K562 (cell line): ENCODE data around the gene BEND6. TPM values are rescaled to one million over a fixed set of nuclear protein-coding genes. Genes with fewer than 3 reads are reported as not detected.

Source experiments
- ATAC-seq: fragments of 200-7000 bp; cut with Tn5 transposase; 3 replicates; pipeline ENCODE4 v1.9.1; 2020; ENCODE audit warnings: moderate library complexity
- BruUV-seq: library from RNA; stranded (reverse); fragments of 400-500 nt; replicated peaks from 2 replicates; lab custom pipeline; 2021; lab: Mats Ljungman, UMichigan
- CTCF ChIA-PET: fragments of 300-600 bp; formaldehyde crosslinking; extraction: SDS; loops from one replicate; lab custom pipeline; 2021; ENCODE audit warnings: low intra/inter-chr PET ratio; lab: Yijun Ruan, JAX
- POLR2A ChIA-PET: fragments of 300-600, 350-650 bp; sonication (Branson Sonifier 250); formaldehyde crosslinking; extraction: SDS; loops from one replicate; lab custom pipeline; 2021; ENCODE audit warnings: antibody characterized with exemption, inconsistent platforms; lab: Yijun Ruan, JAX
- DNase-seq, 4 experiments: peaks; one replicate each; pipeline versions ENCODE4 v3.0.0 to v3.0.0-alpha.2; 2011 to 2018; ENCODE audit warnings: low spot score in 3 of 4, mixed read lengths in 3 of 4; ENCODE audit errors: extremely low read depth in 1 of 4
- FAIRE-seq: peaks from 2 replicates; lab custom pipeline; 2011; peaks lifted over from hg19 to GRCh38; lab: Jason Lieb, UNC
- H2AFZ ChIP-seq: 2 replicates; pipeline ENCODE4 v1.6.0; 2011; ENCODE audit warnings: low read depth, low read length, control low read depth, inconsistent platforms
- H3K27ac ChIP-seq: fragments of 200-600 bp; 3 replicates; pipeline ENCODE4 v1.8.0; 2011; ENCODE audit warnings: low read depth, mild to moderate bottlenecking, control low read depth, inconsistent platforms, low read length, moderate library complexity, mixed read lengths; ENCODE audit errors: extremely low read depth
- H3K27me3 ChIP-seq, 2 experiments: fragments of 300-600 bp in 1 of 2; 2 replicates in 1 of 2; 3 replicates in 1 of 2; pipeline versions ENCODE4 v1.6.0 to v1.8.0; 2011; ENCODE audit warnings: inconsistent platforms in 2 of 2, low read length in 2 of 2, mild to moderate bottlenecking in 1 of 2, mixed read lengths in 1 of 2, moderate library complexity in 1 of 2; ENCODE audit not compliant: control insufficient read depth in 2 of 2, insufficient read depth in 2 of 2
- H3K36me3 ChIP-seq: fragments of 300-600 bp; 3 replicates; pipeline ENCODE4 v1.8.0; 2011; ENCODE audit warnings: mild to moderate bottlenecking, low read length, inconsistent platforms; ENCODE audit not compliant: control insufficient read depth, insufficient read depth
- H3K4me1 ChIP-seq, 2 experiments: fragments of 200-600 bp in 1 of 2; replicated peaks in 1 of 2; 2 replicates in 1 of 2; 3 replicates in 1 of 2; pipeline versions ENCODE4 v1.5.1 to v1.8.0; 2011; ENCODE audit warnings: inconsistent platforms in 2 of 2, low read length in 2 of 2, mild to moderate bottlenecking in 1 of 2, mixed read lengths in 1 of 2, moderate library complexity in 1 of 2; ENCODE audit not compliant: control insufficient read depth in 2 of 2, insufficient read depth in 2 of 2
- H3K4me2 ChIP-seq: 2 replicates; pipeline ENCODE4 v1.6.1; 2011; ENCODE audit warnings: low read length, control low read depth, inconsistent platforms, mixed read lengths; ENCODE audit not compliant: insufficient read depth
- H3K4me3 ChIP-seq: fragments of 200-600 bp; sonication (generic), shearing (Covaris generic); 2 replicates; pipeline ENCODE4 v1.5.1; 2016; ENCODE audit warnings: control low read depth, inconsistent platforms
- H3K79me2 ChIP-seq: fragments of 200-600 bp; 3 replicates; pipeline ENCODE4 v1.8.0; 2011; ENCODE audit warnings: low read length, inconsistent platforms; ENCODE audit not compliant: control insufficient read depth, insufficient read depth
- H3K9ac ChIP-seq, 2 experiments: 2 replicates each; pipeline versions ENCODE4 v1.6.0 to v1.6.1; 2011; ENCODE audit warnings: low read depth in 2 of 2, low read length in 2 of 2, control low read depth in 1 of 2, inconsistent platforms in 1 of 2, mild to moderate bottlenecking in 1 of 2, mixed read lengths in 1 of 2; ENCODE audit not compliant: insufficient read depth in 1 of 2
- H3K9me1 ChIP-seq: one replicate; pipeline ENCODE4 v1.6.0; 2011; ENCODE audit warnings: inconsistent platforms, mild to moderate bottlenecking, low read length, moderate library complexity; ENCODE audit not compliant: control insufficient read depth, insufficient read depth
- H3K9me3 ChIP-seq: replicated peaks from 2 replicates; pipeline ENCODE4 v1.5.1; 2011; ENCODE audit warnings: low read depth, low read length, inconsistent platforms; ENCODE audit not compliant: control insufficient read depth, insufficient read depth
- H4K20me1 ChIP-seq: replicated peaks from 2 replicates; pipeline ENCODE4 v1.6.1; 2011; ENCODE audit warnings: low read length, inconsistent platforms, mixed read lengths; ENCODE audit not compliant: control insufficient read depth, insufficient read depth
- MGA ChIP-seq: fragments of 450-650 bp; IDR thresholded peaks from 2 replicates; pipeline ENCODE4 v1.6.1; 2016; ENCODE audit warnings: mild to moderate bottlenecking, moderate library complexity
- NFRKB ChIP-seq: fragments of 450-650 bp; IDR thresholded peaks from 2 replicates; pipeline ENCODE4 v1.6.1; 2016; ENCODE audit warnings: low read depth
- POLR3G ChIP-seq: IDR thresholded peaks from 2 replicates; pipeline ENCODE4 v1.6.1; 2011; ENCODE audit not compliant: insufficient read length, insufficient replicate concordance; ENCODE audit errors: extremely low read depth
- RBM15 ChIP-seq: fragments of 200-400 bp; formaldehyde crosslinking; IDR thresholded peaks from 2 replicates; pipeline ENCODE4 v1.6.1; 2018; ENCODE audit warnings: mild to moderate bottlenecking, low read length, moderate library complexity; ENCODE audit not compliant: insufficient read depth
- ZC3H4 ChIP-seq: sonication (generic); formaldehyde crosslinking; IDR thresholded peaks from 2 replicates; pipeline ENCODE4 v1.9.0; 2021; ENCODE audit warnings: missing genetic modification reagents, borderline replicate concordance
- ZC3H8 ChIP-seq: fragments of 450-650 bp; IDR thresholded peaks from 2 replicates; pipeline ENCODE4 v1.6.1; 2017
- ZKSCAN8 ChIP-seq: fragments of 200-800 bp; sonication (Bioruptor generic); IDR thresholded peaks from 2 replicates; pipeline ENCODE4 v1.6.1; 2016; ENCODE audit warnings: missing genetic modification characterization, missing compliant biosample characterization
- ZNF639 ChIP-seq, 2 experiments: fragments of 200-800 bp in 1 of 2; sonication (Bioruptor generic) in 1 of 2; sonication (generic) in 1 of 2; formaldehyde crosslinking in 1 of 2; IDR thresholded peaks in 1 of 2; conservative IDR thresholded peaks in 1 of 2; 2 replicates each; pipeline versions ENCODE4 v1.5.0 to v1.6.1; 2016 to 2020; ENCODE audit warnings: missing compliant biosample characterization in 1 of 2, missing genetic modification characterization in 1 of 2, missing genetic modification reagents in 1 of 2
- ZNF644 ChIP-seq: fragments of 200-800 bp; sonication (Bioruptor generic); IDR thresholded peaks from 2 replicates; pipeline ENCODE4 v1.6.1; 2016; ENCODE audit warnings: low read depth, missing genetic modification characterization, missing compliant biosample characterization
- ZNF76 ChIP-seq: fragments of 250-450 bp; sonication (Bioruptor Pico); IDR thresholded peaks from 2 replicates; pipeline ENCODE4 v1.4.0; 2020; ENCODE audit warnings: mild to moderate bottlenecking, moderate library complexity, borderline replicate concordance
- WGBS: fragments of 100-300 bp; shearing (Covaris generic); methylation state at CpG from one replicate; pipeline ENCODE4 v1.1.6; 2016; ENCODE audit warnings: low coverage, mixed read lengths; ENCODE audit not compliant: insufficient coverage; ENCODE audit errors: missing lambda C conversion rate; 5-methylcytosine and 5-hydroxymethylcytosine counted together
- in situ Hi-C: fragments of 300-500 bp; cut with MboI; formaldehyde crosslinking; loops from 4 replicates; pipeline ENCODE4 v1.15.0; 2018; ENCODE audit warnings: inconsistent platforms, mixed read lengths
- intact Hi-C: fragments of 100-400 bp; cut with micrococcal nuclease; formaldehyde crosslinking; loops from 2 replicates; pipeline ENCODE4 v1.14.2; 2022
- polyA plus RNA-seq, 8 experiments: library from polyadenylated mRNA; depleted of rRNA in 4 of 8; stranded (reverse) in 5 of 8; unstranded in 3 of 8; fragments of >200 nt; fragmentation: Nextera tagmentation in 2 of 8; fragmentation: Illumina TruSeq in 1 of 8; extraction: Ambion mirVana in 2 of 8; extraction: Trizol in 1 of 8; gene quantifications; 2 replicates each; pipeline versions ENCODE4 v1.2.1 to v1.2.3, GENCODE V29; 2011 to 2014; ENCODE audit warnings: inconsistent platforms in 1 of 8, missing spikeins in 1 of 8
- total RNA-seq, 7 experiments: library from RNA; depleted of rRNA in 6 of 7; stranded (reverse); fragments of >200 nt in 6 of 7; fragmentation: Illumina TruSeq in 2 of 7; extraction: Trizol in 2 of 7; gene quantifications; 2 replicates each; pipeline versions ENCODE4 v1.2.1 to v1.2.3, GENCODE V29; 2011 to 2021; ENCODE audit warnings: low replicate concordance in 1 of 7

The BEND6 gene
- total and polyA plus RNA-seq, 9 of the 15 experiments (the other 6 are each of a cell fraction or from before 2014, with no cell fraction given) = 0.37 to 4.0 (median 1.1) TPM

- no peaks in the 10 kb centered on the region for H4K20me1 ChIP-seq
- no peak overlapping the region for H3K4me3 ChIP-seq
- BruUV-seq = no TSS peak
- no peak for FAIRE-seq
- no peaks in the 10 kb centered on the region for H3K4me1 ChIP-seq
- intact Hi-C loops (no loop called here), in situ Hi-C loops (no loop called here)
- 32% methylated on average over 10 of the region's 10 CpGs for WGBS
- peak; percentile 73 for ATAC-seq
- no peak overlapping the region for H3K27ac ChIP-seq
- ChIA-PET CTCF (no interaction called here), POLR2A (no interaction called here)
- H3K9ac ChIP-seq = no peak overlapping the region
- H3K9me1 ChIP-seq = no peaks in the 10 kb centered on the region
- H3K79me2 ChIP-seq = no peaks in the 10 kb centered on the region
- no peaks in the 10 kb centered on the region for H3K9me3 ChIP-seq
- no peak for DNase-seq
- H2AFZ ChIP-seq = no peak overlapping the region; the same call in 1 of the 2 replicates
- H3K27me3 ChIP-seq = no peaks in the 10 kb centered on the region; a peak in 1 of 5 replicates
- H3K36me3 ChIP-seq = no peaks in the 10 kb centered on the region
- no peak overlapping the region for H3K4me2 ChIP-seq
- TF ChIP-seq ZNF639 (CRISPR knock-in tag; conservative IDR thresholded peaks at IDR 0.05 in 1 of 2, IDR thresholded peaks at IDR 0.05 in 1 of 2) (no peak), ZKSCAN8 (CRISPR knock-in tag) (no peak), NFRKB (no peak), ZNF76 (no peak), ZC3H4 (CRISPR knock-in tag) (no peak), ZC3H8 (no peak), RBM15 (no peak), MGA (peak; percentile 35; the same call in 1 of the 2 replicates), POLR3G (no peak), ZNF644 (tag) (no peak)
These were observed 33.2 kb downstream of the BEND6 start for GRCh38 chr6:56988145-56988544.
